ENCODE data around the gene TULP4. TPM values are rescaled to one million over a fixed set of nuclear protein-coding genes. Genes with fewer than 3 reads are reported as not detected.

The TULP4 gene
- total RNA-seq, 1 donor from 2014 or later = 171 TPM

GRCh38 chr6:158422629-158423238 lies 110.5 kb downstream of the TULP4 start:
- H3K27ac Mint-ChIP-seq = no peak overlapping the region

GRCh38 chr6:158431036-158431435 lies 118.8 kb downstream of the TULP4 start:
- no peaks in the 10 kb centered on the region for H3K27me3 Mint-ChIP-seq
- H3K4me3 Mint-ChIP-seq (ENCODE audit: low read depth) = no peak overlapping the region
- H3K36me3 Mint-ChIP-seq (ENCODE audit: insufficient read depth) = peaks cover 23% of the 10 kb centered on the region
- no peaks in the 10 kb centered on the region for H3K4me1 Mint-ChIP-seq (ENCODE audit: low read depth)
- no peak overlapping the region for H3K27ac Mint-ChIP-seq
- peaks cover 10% of the 10 kb centered on the region for H3K9me3 Mint-ChIP-seq (ENCODE audit: low read depth)
- TF ChIP-seq, protein P1, sequence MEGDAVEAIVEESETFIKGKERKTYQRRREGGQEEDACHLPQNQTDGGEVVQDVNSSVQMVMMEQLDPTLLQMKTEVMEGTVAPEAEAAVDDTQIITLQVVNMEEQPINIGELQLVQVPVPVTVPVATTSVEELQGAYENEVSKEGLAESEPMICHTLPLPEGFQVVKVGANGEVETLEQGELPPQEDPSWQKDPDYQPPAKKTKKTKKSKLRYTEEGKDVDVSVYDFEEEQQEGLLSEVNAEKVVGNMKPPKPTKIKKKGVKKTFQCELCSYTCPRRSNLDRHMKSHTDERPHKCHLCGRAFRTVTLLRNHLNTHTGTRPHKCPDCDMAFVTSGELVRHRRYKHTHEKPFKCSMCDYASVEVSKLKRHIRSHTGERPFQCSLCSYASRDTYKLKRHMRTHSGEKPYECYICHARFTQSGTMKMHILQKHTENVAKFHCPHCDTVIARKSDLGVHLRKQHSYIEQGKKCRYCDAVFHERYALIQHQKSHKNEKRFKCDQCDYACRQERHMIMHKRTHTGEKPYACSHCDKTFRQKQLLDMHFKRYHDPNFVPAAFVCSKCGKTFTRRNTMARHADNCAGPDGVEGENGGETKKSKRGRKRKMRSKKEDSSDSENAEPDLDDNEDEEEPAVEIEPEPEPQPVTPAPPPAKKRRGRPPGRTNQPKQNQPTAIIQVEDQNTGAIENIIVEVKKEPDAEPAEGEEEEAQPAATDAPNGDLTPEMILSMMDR (IDR thresholded peaks at IDR 0.05; ENCODE audit: unreplicated experiment) = no peak
- DNase-seq (ENCODE audit: low spot score, unreplicated experiment) = no peak

More at GRCh38 chr6:158422629-158423238, 110.5 kb downstream of the TULP4 start:
- H3K4me3 Mint-ChIP-seq (ENCODE audit: low read depth) = no peak overlapping the region
- no peaks in the 10 kb centered on the region for H3K27me3 Mint-ChIP-seq
- H3K9me3 Mint-ChIP-seq (ENCODE audit: low read depth) = peaks cover 28% of the 10 kb centered on the region
- DNase-seq (ENCODE audit: low spot score, unreplicated experiment) = no peak
- no peaks in the 10 kb centered on the region for H3K4me1 Mint-ChIP-seq (ENCODE audit: low read depth)
- peaks cover 49% of the 10 kb centered on the region for H3K36me3 Mint-ChIP-seq (ENCODE audit: insufficient read depth)
- TF ChIP-seq, protein P1 (IDR thresholded peaks at IDR 0.05; ENCODE audit: unreplicated experiment) = no peak

DNA sequence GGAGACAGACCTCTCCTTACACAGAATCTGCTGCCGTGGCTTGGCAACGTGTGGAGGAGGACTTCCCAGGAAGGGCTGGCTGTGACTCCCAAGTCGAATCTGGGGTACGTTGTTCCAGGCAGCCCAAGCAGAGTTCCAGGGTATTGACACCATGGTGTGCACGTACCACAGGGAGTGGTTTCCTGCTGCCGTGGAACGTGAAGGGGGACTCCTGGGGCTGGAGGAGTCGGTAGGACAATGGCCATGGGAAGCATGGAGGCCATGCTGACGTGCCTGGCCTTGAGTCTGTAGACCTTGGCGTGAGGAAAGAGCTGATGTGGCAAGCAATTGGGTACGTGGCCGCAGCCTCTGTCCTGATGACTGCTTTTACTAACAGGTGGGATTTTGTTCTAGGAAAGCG lies 119.3 kb downstream of the TULP4 start:
- no peaks in the 10 kb centered on the region for H3K27me3 Mint-ChIP-seq
- TF ChIP-seq, protein P1 (IDR thresholded peaks at IDR 0.05; ENCODE audit: unreplicated experiment) = no peak
- no peak overlapping the region for H3K4me3 Mint-ChIP-seq (ENCODE audit: low read depth)
- no peaks in the 10 kb centered on the region for H3K4me1 Mint-ChIP-seq (ENCODE audit: low read depth)
- H3K9me3 Mint-ChIP-seq (ENCODE audit: low read depth) = peaks cover 5% of the 10 kb centered on the region
- H3K27ac Mint-ChIP-seq = no peak overlapping the region
- peaks cover 19% of the 10 kb centered on the region for H3K36me3 Mint-ChIP-seq (ENCODE audit: insufficient read depth)
- DNase-seq (ENCODE audit: low spot score, unreplicated experiment) = no peak

- no peak overlapping the region for H3K27ac Mint-ChIP-seq
- DNase-seq (ENCODE audit: low spot score, unreplicated experiment) = no peak
- TF ChIP-seq, protein P1 (IDR thresholded peaks at IDR 0.05; ENCODE audit: unreplicated experiment) = no peak
- no peaks in the 10 kb centered on the region for H3K9me3 Mint-ChIP-seq (ENCODE audit: low read depth)
- H3K27me3 Mint-ChIP-seq = no peaks in the 10 kb centered on the region
- H3K4me3 Mint-ChIP-seq (ENCODE audit: low read depth) = no peak overlapping the region
- H3K36me3 Mint-ChIP-seq (ENCODE audit: insufficient read depth) = peaks cover 5% of the 10 kb centered on the region
- no peaks in the 10 kb centered on the region for H3K4me1 Mint-ChIP-seq (ENCODE audit: low read depth)
Observed at GRCh38 chr6:158437571-158437970, 125.3 kb downstream of the TULP4 start.

- Mint-ChIP-seq H3K9me3 (ENCODE audit: low read depth) (no peaks in the 10 kb centered on the region), H3K36me3 (ENCODE audit: insufficient read depth) (peaks cover 7% of the 10 kb centered on the region), H3K4me3 (ENCODE audit: low read depth) (no peak overlapping the region), H3K27me3 (no peaks in the 10 kb centered on the region), H3K4me1 (ENCODE audit: low read depth) (no peaks in the 10 kb centered on the region), H3K27ac (peak overlapping the region; percentile 76)
- DNase-seq (ENCODE audit: low spot score, unreplicated experiment) = no peak
- TF ChIP-seq, protein P1 (IDR thresholded peaks at IDR 0.05; ENCODE audit: unreplicated experiment) = no peak
Observed at GRCh38 chr6:158438226-158438625, 126.0 kb downstream of the TULP4 start.
